Endothelial cell of umbilical vein (primary cell): ENCODE data around the gene APBB2.

ENCODE experiments used
- POLR2AphosphoS5 ChIP-seq: IDR thresholded peaks from 2 replicates; pipeline ENCODE4 v1.6.1; 2012; ENCODE audit warnings: low read depth, mild to moderate bottlenecking, control low read depth, low read length, moderate library complexity; ENCODE audit not compliant: insufficient read depth
- TF ChIP-seq, protein P1 (sequence below), 2 donors: IDR thresholded peaks; 1 replicate in 1 of 2; 2 replicates in 1 of 2; pipeline ENCODE4 v1.5.1; 2011; ENCODE audit warnings: low read length in 2 of 2, mild to moderate bottlenecking in 2 of 2, moderate library complexity in 2 of 2, control low read depth in 1 of 2, inconsistent platforms in 1 of 2, low read depth in 1 of 2; ENCODE audit not compliant: insufficient read depth in 1 of 2; ENCODE audit errors: extremely low read depth in 1 of 2

GRCh38 chr4:40845154-40845835 is 369.0 kb downstream of the APBB2 start:
- TF ChIP-seq POLR2AphosphoS5: no peak
- TF ChIP-seq, protein P1, sequence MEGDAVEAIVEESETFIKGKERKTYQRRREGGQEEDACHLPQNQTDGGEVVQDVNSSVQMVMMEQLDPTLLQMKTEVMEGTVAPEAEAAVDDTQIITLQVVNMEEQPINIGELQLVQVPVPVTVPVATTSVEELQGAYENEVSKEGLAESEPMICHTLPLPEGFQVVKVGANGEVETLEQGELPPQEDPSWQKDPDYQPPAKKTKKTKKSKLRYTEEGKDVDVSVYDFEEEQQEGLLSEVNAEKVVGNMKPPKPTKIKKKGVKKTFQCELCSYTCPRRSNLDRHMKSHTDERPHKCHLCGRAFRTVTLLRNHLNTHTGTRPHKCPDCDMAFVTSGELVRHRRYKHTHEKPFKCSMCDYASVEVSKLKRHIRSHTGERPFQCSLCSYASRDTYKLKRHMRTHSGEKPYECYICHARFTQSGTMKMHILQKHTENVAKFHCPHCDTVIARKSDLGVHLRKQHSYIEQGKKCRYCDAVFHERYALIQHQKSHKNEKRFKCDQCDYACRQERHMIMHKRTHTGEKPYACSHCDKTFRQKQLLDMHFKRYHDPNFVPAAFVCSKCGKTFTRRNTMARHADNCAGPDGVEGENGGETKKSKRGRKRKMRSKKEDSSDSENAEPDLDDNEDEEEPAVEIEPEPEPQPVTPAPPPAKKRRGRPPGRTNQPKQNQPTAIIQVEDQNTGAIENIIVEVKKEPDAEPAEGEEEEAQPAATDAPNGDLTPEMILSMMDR (IDR thresholded peaks at IDR 0.05; ENCODE audit: extremely low read depth in 1 of 2, insufficient read depth in 1 of 2, low read depth in 1 of 2, low read length in 2 of 2): no peak
